Ureter (tissue), 1 donor: ENCODE measurements around the gene VPS26C. TPM values are rescaled to one million over a fixed set of nuclear protein-coding genes. Genes with fewer than 3 reads are reported as not detected.

Experiments used
- DNase-seq: peaks from one replicate; pipeline ENCODE4 v3.0.0-alpha.2; 2020; ENCODE audit warnings: low spot score
- total RNA-seq: library from RNA; stranded (reverse); gene quantifications from one replicate; pipeline ENCODE4 v1.2.4, GENCODE V29; 2023
- donor health status: DM: yes; HTN: yes; CAD: no.

Gene VPS26C
- total RNA-seq, 1 donor from 2014 or later = 53.6 TPM

DNA sequence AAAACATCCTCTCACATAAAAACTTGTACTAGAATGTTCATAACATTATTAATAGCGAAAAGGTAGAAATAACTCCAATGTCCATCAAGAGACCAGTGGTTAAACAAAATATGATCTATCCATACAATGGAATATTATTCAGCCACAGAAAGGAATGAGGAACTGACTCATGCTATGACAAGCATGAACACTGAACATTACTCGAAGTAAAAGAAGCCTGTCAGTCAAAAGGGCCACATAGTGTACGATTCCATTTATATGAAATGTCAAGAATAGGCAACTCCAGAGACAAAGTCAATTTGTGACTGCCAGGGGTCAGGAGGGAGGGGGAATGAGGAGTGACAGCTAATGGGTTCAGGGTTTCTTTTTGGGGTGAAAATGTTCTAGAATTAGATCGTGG lies 2.3 kb downstream of the VPS26C start:
- DNase-seq = no peak

DNA sequence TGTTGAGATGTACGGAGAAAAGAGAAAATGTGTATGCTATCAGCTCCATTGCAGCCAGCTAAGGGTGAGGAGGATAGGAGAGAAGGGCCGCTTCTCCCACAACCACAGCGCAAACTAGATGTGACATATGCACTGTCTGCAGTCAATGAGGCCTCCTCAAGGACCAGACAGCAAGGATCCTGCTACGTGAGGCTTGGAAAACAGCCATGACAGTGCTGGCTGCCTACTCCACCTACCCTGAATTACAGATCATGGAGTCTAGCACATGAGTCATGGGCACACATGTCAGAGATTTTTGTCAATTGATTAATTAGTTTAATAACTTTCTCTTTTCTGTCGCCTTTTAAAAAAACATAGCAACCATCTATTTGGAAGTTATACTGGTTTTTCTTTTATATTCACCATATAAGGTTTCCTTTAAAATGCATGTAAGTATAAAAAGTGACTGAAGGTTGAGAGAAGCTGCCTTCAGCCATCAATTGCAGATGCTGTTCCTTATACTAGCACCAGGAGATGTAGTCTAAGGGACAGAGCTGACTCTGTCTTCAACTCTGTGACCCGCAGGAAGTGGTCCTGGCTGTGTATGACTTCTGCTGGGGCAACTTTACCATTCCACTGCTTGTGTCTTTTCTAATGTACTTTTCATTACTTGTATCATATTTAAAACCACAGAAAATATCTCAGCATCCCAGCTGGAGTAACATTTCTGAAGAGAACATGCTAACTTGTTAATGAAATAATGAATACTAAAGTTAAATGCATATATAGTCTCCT lies 3.1 kb downstream of the VPS26C start:
- DNase-seq = no peak

DNA sequence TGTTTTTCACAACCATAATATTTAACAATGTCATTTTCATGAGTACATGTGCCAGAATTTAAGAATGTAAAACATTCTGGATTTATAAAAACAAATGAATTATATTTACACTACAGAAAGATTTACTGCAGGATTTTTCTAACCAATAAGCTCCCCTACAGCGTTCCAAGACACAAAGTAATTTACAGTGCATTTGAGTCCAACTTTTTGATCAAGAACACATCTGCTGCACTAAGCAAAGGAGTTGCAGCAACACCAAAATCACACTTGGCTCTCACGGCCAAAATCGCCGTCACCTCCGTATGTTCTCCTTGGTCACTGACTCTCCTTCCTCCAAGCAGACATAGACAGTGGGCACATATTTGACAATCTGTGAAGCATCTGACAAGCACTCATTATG lies 7.7 kb downstream of the VPS26C start:
- DNase-seq = no peak

DNA sequence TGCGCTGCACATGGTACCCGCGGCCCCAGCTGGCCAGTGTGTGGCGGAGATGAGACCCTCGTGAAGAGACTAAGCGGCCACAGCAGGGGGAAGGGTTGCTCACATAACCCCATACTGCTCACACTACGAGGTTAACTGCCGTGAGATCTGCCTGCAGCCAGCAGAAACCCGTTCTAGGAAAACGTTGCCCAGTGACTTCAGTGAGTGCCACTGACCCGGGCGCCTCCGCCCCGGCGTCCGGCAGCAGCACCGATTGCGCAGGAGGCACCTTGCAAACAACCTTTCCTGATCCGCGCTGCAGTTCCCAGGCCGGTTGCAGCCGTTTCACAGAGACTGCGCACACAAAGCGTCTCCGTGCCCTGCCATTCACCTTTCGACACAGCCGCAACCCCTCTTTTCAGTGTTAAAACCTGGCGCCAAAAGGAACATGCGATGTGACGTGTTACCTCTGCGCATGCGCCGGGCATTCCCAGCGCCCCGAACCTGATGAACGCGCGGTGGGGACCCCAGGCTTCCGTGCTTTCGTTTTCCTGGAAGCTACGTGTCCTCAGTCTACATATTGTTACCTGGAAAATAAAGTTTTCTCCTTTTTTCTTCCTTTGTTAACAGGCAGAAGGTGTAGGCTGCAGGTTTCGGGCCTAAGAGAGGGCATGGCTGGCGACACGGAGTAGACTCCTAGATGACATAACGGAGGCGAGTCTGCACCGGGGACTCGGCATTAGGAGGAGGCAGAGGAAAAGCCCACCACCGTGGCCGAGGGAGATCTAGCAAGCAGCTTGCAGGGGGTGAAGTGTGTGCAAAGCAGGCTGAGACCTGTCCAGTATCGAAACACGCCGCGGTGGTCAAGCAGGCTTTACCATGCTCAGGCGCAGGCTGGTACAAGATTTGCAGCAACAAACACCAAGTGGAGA lies 8.9 kb downstream of the VPS26C start:
- DNase-seq = peak; percentile 79

DNA sequence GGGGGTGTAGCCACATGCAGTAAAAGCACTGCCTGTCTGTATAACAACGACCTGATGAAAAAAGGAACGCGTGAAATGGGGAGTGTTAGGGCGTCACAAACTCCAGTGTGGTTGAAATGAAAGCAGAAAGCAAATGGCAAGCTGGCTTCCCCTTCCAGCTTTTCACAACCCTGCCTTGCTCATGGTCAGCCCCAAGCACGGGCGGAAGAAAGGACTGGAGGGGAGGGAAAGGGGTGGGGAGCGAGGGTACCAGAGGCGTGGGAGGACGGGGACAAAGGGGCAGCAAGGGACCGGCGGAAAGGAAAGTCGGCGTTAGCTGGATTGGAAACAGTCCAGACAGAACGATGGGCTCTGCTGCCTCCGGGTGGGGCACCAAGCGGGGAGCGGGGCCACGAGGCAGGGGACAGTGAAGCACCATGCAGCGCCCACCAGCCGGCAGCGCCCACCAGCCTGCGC lies 9.6 kb downstream of the VPS26C start:
- no peak for DNase-seq

DNA sequence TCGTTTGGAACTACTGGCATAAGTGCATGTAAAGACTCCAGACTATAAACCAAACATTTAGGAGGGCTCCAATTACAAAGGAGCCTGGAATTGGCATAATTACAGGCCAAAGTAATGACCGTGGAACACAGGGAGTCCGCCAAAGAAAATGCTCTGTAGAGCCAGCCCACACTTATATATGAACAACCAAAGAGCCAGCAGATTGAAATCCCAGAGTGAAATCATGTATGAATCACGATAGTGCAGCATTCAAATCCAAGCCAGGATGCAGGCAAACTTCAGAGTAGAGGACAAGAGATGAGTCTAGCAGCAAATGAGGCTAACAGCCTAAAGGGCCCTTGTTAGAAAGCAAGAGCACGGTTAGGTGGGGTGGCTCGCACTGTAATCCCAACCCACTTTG lies 13.1 kb downstream of the VPS26C start:
- DNase-seq = no peak

DNA sequence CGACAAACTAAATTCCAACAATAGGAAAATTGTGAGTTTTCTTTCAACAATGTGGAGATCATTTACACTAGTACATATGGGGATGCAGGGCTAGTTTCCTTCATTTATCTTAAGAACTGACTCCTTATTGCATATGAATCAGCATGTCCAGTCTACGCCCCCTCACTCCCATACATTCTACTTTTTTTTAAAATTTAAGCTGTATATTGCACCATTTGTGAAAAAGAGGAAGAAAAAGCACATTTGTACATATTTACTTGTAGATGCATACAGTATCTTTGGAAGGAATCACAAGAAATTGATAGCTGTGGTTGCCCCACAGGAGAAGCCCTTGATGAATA lies 15.9 kb downstream of the VPS26C start:
- DNase-seq = no peak

DNA sequence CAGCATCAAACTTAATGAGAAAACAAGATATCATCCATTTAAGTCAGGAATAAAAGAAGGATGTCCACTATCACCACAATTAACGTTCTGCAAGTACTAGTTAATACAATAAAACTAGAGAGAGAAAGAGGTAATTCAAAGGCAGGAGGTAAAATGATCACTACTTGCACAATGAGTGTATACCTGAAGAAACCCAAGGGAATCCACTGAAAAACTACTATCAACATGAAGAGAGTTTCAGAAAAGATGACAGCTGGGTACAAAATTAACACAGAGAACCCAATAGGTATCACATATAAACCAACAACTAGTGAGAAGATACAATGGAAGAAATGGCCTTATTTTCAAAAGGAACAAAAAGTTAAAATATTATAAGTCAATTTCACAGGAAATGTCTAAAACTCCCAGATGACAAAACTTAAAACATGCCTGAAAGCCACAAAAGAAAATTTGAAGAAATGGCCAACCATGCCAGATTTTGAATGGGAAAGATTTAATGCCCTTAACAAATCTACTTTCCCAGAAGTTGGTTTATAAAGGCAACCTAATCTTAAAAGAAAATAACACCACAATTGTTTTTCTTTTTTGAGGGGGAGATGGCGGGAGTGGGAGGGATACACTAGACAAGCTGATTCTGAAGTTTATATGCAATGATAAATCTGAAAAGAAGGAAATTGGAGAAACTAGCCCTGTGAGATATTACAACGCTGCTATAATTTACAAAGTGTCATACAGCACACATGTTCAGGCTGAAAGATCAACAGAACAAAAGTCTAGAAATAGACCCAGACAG lies 17.8 kb downstream of the VPS26C start:
- DNase-seq = no peak

DNA sequence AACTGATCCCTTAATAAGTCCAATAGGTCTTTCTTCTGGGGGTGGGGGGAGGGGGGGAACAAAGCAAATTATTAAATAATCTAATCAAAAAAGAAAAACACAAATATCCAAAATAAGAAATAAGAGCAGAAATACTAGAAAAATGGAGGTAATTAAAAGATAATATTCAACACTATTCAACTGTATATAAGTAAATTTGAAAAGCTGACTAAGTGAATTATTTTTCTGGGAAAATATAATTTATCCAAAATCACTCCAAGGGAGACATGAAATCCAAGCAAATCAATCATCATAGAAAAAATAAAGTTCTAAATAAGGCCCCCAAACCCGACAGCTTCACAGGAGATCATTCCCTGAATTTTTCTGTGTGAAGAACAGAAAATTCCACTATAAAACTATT lies 18.8 kb downstream of the VPS26C start:
- no peak for DNase-seq

DNA sequence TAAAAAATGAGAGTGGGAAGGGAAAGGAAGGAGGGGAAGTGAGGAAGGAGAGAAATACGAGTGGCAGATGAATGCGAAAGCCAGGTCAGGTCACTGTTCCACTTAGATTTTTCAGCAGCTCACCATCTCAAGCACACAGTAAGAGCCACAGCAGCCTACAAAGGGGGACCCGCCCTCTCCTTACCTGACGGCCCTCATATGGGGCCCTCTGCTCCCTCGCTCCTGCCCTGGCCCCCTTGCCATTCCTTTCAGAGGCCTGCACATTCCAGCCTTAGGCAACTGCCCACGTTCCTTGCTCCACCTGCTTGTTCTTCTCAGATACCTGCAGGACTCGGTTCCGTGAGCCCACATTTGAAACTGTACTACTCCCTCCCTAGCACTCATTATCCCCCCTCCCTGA lies 22.0 kb downstream of the VPS26C start:
- DNase-seq = no peak

DNA sequence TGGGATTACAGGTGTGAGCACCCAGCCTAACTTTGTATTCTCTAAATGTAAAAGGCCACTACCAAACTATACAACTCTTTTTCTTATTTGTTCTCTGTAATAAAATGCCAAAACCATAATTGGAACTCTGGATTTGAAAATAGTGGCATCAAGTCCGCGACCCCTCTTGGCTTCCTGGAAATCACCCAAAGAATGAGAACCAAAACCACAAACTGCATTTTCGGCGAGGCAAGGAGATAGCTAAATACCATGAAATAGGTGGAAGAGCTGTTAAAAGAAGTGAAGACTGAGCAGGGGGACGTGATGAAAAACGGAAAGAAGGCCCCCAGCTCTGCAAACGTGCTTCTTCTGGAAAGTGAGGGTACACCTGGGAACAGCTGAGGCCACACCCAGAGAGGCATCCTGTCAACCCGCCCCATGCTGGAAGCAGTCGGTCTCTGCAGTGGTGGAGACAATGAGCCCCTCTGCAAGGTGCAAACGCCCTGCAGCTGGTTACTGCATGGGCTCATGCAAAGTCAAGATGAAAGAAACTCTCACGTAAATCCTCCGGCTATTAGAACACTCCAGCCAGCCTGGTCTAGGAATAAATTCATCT lies 22.5 kb downstream of the VPS26C start:
- DNase-seq = no peak

DNA sequence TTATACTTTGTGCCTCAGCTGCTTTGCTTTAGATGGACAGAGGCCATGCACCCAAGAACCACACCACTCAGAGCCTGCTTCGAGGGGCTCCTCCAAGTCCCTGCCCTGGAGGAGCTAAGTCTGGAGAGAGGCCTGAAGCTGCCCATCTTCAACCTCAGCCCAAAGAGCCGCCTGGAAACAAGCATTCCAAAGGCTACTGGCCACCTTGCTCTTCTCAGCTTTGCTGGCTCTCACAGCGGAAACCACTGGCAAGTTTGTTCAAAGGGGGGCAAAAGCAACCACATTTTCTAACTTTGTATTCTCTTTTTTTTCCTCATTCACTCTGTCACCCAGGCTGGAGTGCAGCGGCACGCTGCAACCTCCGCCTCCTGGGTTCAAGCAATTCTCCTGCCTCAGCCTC lies 23.2 kb downstream of the VPS26C start:
- no peak for DNase-seq

DNA sequence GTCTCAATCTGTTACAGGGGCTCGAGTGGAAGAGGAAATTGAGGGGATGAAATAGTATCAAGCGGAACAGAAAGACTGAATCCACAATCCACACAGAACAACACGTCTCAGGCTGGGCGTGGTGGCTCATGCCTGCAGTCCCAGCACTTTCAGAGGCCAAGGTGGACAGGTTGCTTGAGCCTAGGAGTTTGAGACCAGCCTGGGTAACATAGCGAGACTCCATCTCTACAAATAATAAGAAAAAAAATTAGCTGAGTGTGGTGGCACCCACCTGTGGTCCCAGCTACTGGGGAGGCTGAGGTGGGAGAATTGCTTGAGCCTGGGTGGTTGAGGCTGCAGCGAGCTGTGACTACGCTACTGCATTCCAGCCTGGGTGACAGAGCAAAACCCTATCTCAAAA lies 25.7 kb downstream of the VPS26C start:
- no peak for DNase-seq

DNA sequence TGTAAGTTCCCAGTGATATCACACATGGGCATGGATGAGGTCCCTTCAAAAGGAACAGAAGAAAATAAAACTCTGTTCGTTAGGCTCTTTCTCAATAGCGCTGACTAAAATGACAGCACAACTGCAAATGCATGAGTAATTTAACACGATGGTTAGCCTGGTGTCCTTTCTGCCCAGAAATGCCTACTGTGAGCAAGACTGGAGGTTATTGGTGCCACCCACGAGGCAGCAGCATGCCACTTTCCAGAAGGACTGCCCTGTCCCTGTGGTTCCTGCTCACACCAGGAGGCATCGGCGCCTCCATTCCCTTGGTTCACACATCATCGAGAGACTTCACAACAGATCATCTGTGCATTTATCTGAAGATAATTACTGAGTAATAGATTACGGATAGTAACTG lies 26.2 kb downstream of the VPS26C start:
- no peak for DNase-seq

DNA sequence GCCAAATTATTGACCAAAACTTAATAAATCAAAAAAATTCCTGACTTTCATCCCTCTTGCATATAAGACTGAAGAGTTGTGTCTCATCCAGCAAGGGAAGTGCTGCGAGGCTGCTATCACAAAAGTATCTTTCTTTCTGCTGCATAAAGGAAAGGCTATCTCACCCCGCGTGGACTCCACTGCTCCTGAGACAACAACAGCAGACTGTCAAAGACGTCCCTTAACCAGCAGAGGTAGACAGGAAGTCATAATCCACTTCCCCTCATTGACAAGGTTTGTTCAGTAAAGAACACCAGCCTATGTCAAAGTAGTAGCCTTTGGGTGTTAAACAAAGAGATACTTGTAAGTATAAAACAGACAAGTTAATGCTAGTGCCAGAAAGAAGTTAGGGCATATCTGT lies 29.4 kb downstream of the VPS26C start:
- DNase-seq = no peak

DNA sequence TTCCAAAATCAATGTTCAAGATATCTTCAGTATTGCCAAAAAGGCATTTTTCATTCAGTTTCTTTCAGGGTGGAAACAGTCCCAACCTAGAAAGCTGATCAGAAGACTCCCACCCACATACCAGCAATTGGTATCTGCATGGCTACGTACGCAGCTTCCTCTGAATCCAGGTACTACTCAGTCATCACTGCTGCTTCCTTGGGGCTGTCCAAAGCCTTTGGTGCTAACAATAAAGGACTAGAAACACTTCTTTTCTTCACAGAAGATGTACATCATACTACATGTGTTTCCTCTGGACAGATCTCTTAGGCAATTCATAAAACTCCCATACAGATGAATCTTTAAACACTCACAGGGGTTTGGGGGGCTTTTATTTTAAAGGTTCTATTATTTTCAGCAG lies 29.8 kb downstream of the VPS26C start:
- no peak for DNase-seq

DNA sequence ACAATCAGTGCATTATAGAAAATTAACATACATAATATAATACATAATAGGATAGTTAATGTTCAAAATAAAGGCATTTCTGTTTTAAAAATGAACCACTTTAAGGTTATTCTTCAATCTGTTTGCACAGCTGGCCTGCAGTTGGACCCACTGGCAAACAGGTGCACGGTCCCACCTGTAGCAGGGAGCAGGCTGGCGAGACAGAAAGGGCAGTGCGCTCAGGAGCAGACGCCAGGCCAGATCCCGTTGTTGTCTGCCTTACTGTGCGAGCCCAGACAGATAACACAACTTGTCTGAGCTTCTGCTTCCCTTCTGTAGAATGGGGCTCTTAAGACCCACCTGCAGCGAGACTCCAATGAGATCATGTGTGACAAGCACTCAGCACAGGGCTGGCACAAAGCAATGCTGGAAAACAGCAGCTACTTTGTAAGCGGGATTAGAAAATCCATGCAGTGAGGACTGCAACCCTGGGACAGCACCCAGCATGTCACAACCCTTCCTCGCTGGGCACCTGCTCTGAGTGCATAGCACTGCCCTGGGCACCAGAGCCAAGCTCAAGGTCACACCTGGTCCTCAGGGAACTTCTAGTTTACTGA lies 33.5 kb downstream of the VPS26C start:
- DNase-seq = no peak

DNA sequence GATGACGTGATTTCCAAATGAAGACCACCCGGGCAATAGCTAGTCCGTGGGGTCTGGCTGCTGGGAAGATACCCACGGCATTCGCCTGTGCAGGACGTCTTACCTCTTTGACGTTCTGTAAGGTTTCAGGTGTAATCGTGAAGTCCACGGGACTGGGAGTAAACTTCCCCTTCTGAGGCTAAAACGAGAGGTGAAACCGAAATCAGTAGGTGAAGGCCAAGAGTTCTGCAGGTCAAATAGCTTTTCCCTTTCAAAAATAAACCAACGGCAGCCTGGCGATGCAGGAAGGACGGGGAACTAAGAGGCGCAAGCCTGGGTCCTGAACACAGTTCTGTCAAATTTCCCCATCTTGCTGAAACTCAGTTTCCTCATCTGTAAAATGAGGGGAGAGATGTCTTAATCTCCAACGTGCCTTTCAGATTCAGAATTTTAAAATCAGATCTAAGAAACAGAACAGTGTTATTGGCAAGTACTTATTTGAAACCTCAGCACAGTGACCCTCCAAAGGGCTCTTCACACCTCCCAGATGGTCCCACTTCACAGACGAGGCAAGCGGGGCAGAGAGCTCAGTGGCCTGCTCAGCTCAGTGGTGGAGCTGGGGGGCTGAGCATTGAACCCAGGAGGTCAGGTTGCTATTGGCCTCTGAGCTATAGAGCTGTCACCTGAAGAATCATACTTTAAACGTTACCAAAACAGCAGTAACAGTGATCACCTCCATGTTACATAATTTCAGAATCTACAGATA lies 34.7 kb downstream of the VPS26C start:
- no peak for DNase-seq

DNA sequence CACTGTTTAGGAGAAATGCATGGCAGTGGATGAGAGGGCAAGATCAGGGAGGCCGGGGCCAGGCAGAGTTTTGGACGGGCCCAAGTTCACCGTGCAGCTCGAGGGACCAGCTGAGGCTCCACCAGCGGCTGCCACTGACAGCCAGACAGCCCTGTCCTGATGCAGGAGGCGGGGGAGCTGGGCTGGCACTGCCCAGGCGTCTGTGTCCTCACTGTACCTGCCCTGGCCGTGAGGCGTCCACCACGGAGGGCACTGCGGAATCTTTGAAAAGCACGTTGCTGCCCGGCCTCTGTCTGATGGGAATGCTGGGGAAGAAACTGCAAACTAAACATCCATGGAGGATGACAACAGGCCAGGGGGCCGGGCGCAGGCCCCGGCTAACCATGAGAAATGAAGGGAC lies 35.5 kb downstream of the VPS26C start:
- no peak for DNase-seq

DNA sequence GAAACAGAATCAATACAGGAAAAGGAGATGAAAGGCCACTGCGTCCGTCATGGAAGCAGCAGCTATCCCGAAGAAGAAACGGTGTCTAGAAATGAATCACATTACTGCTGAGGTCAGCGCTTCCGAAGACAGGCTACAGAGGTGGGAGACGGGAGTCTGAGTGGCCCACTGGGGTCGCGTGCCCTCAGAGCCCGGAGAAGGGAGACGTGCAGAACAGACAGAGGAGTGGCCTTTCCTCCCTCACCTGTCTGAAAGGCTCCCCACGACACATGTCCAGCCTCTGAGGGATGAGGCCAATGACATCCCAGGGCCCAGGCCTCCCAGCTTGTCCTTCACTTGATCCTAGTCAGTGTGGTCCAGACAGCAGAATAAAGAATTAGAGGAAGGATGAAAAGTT lies 35.9 kb downstream of the VPS26C start:
- DNase-seq = no peak
